NCI-H1417 (cell line): ENCODE measurements around the gene PNPLA7.
"Not testable (repeated sequence)": the region's sequence is repeated elsewhere in the genome, so short reads cannot be mapped to it uniquely, and the experiment has no call there.

Source experiments
- DNase-seq, 3 experiments: peaks; one replicate each; lab custom pipeline; 2025; lab: John Stamatoyannopoulos, UW

Gene PNPLA7

GRCh38 chr9:137515338-137515724 lies 34.9 kb downstream of the PNPLA7 start:
- DNase-seq, result no peak

- no peak for DNase-seq
Measured at GRCh38 chr9:137514691-137515337, 35.4 kb downstream of the PNPLA7 start.

- DNase-seq, result not testable (repeated sequence)
Measured at GRCh38 chr9:137513801-137514570, 36.2 kb downstream of the PNPLA7 start.

- not testable (repeated sequence) for DNase-seq
Measured at GRCh38 chr9:137513136-137513535, 37.1 kb downstream of the PNPLA7 start.

GRCh38 chr9:137511758-137512463 lies 38.3 kb downstream of the PNPLA7 start:
- DNase-seq, result no peak

GRCh38 chr9:137511126-137511525 lies 39.1 kb downstream of the PNPLA7 start:
- not testable (repeated sequence) for DNase-seq

GRCh38 chr9:137509198-137509597 lies 41.0 kb downstream of the PNPLA7 start:
- no peak for DNase-seq

- DNase-seq, result no peak
Measured at GRCh38 chr9:137506702-137507171, 43.5 kb downstream of the PNPLA7 start.

GRCh38 chr9:137506274-137506673 lies 43.9 kb downstream of the PNPLA7 start:
- DNase-seq, result no peak

GRCh38 chr9:137505421-137506140 lies 44.6 kb downstream of the PNPLA7 start:
- no peak for DNase-seq

- DNase-seq, result peak in 1 of 3 experiments; percentile 14
Measured at GRCh38 chr9:137504432-137504777, 45.8 kb downstream of the PNPLA7 start.

- DNase-seq, result no peak
Measured at GRCh38 chr9:137502008-137502911, 47.9 kb downstream of the PNPLA7 start.

- DNase-seq, result no peak
Measured at GRCh38 chr9:137501457-137501856, 48.7 kb downstream of the PNPLA7 start.

GRCh38 chr9:137500666-137501397 lies 49.4 kb downstream of the PNPLA7 start:
- no peak for DNase-seq

- no peak for DNase-seq
Measured at GRCh38 chr9:137499858-137500661, 50.1 kb downstream of the PNPLA7 start.

GRCh38 chr9:137499416-137499815 lies 50.8 kb downstream of the PNPLA7 start:
- DNase-seq, result no peak

- no peak for DNase-seq
Measured at GRCh38 chr9:137498720-137499150, 51.5 kb downstream of the PNPLA7 start.

GRCh38 chr9:137497921-137498719 lies 52.1 kb downstream of the PNPLA7 start:
- no peak for DNase-seq
